Panc1 (cell line): ENCODE measurements around the gene POLDIP2. TPM values are rescaled to one million over a fixed set of nuclear protein-coding genes. Genes with fewer than 3 reads are reported as not detected.
A peak's percentile ranks its signal among the peaks of the same experiment; 100 is the strongest.

Source experiments
- ATAC-seq: fragments of 200-7000 bp; cut with Tn5 transposase; 2 replicates; pipeline ENCODE4 v1.9.1; 2020; ENCODE audit warnings: mild to moderate bottlenecking, moderate library complexity
- BruUV-seq: library from RNA; stranded (reverse); fragments of 400-500 nt; replicated peaks from 2 replicates; lab custom pipeline; 2021; lab: Mats Ljungman, UMichigan
- CTCF ChIA-PET: fragments of 300-600 bp; sonication (Branson Sonifier 250); formaldehyde crosslinking; loops from one replicate; lab custom pipeline; 2022; ENCODE audit warnings: antibody characterized with exemption; lab: Charles Lee
- POLR2A ChIA-PET: fragments of 300-600 bp; sonication (Branson Sonifier 250); formaldehyde crosslinking; loops from one replicate; lab custom pipeline; 2022; ENCODE audit warnings: antibody characterized with exemption; lab: Charles Lee
- DNase-seq: peaks from one replicate; pipeline ENCODE4 v3.0.0-alpha.2; 2010; ENCODE audit warnings: low read depth, low spot score
- H3K27ac ChIP-seq: 2 replicates; pipeline ENCODE4 v1.5.1; 2011; ENCODE audit warnings: mild to moderate bottlenecking, low read length, inconsistent platforms
- H3K27me3 ChIP-seq: fragments of 200-500 bp; sonication (Bioruptor generic); 2 replicates; pipeline ENCODE4 v1.6.0; 2014; ENCODE audit warnings: low read length, inconsistent platforms; ENCODE audit not compliant: control insufficient read depth, insufficient read depth
- H3K36me3 ChIP-seq: fragments of 200-500 bp; sonication (Bioruptor generic); 2 replicates; pipeline ENCODE4 v1.5.1; 2014; ENCODE audit warnings: inconsistent platforms, mild to moderate bottlenecking, low read length, moderate library complexity; ENCODE audit not compliant: control insufficient read depth, insufficient read depth
- H3K4me1 ChIP-seq: 2 replicates; pipeline ENCODE4 v1.5.1; 2011; ENCODE audit warnings: inconsistent platforms, mild to moderate bottlenecking, low read length, moderate library complexity; ENCODE audit not compliant: control insufficient read depth, insufficient read depth
- H3K4me3 ChIP-seq, 2 experiments: 2 replicates each; pipeline ENCODE4 v1.5.1; 2011 to 2012; ENCODE audit warnings: low read depth in 2 of 2, low read length in 2 of 2, mild to moderate bottlenecking in 2 of 2, inconsistent platforms in 1 of 2, moderate library complexity in 1 of 2
- H3K9me3 ChIP-seq: fragments of 200-500 bp; sonication (Bioruptor generic); 2 replicates; pipeline ENCODE4 v1.5.1; 2014; ENCODE audit warnings: low read depth, mild to moderate bottlenecking, inconsistent platforms, low read length, moderate library complexity; ENCODE audit not compliant: control insufficient read depth, insufficient read depth
- CTCF ChIP-seq: fragments of 450-650 bp; IDR thresholded peaks from 2 replicates; pipeline ENCODE4 v1.5.1; 2017; ENCODE audit warnings: mild to moderate bottlenecking
- POLR2AphosphoS5 ChIP-seq: IDR thresholded peaks from 2 replicates; pipeline ENCODE4 v1.6.1; 2012; ENCODE audit warnings: mild to moderate bottlenecking, low read depth, low read length, moderate library complexity
- SIN3A ChIP-seq: IDR thresholded peaks from 2 replicates; pipeline ENCODE4 v1.6.1; 2012; ENCODE audit warnings: low read depth, mild to moderate bottlenecking, low read length, moderate library complexity, borderline replicate concordance; ENCODE audit not compliant: insufficient read depth
- TCF7L2 ChIP-seq: IDR thresholded peaks from 2 replicates; pipeline ENCODE4 v1.6.1; 2011; ENCODE audit warnings: mild to moderate bottlenecking, low read depth, low read length, inconsistent platforms
- in situ Hi-C: cut with HindIII; loops from 2 replicates; pipeline ENCODE4 v1.10.0; 2016; ENCODE audit warnings: low sequenced_read_pairs, low pct_unique_long_range_greater_than_20kb
- intact Hi-C: fragments of 100-400 bp; cut with micrococcal nuclease; formaldehyde crosslinking; loops from one replicate; pipeline ENCODE4 v1.10.0; 2022; ENCODE audit not compliant: unreplicated experiment
- total RNA-seq: library from RNA; stranded (reverse); gene quantifications from one replicate; pipeline ENCODE4 v1.2.1, GENCODE V29; 2021; ENCODE audit not compliant: unreplicated experiment
- TF ChIP-seq, protein P1 (sequence below), 2 experiments: IDR thresholded peaks; 2 replicates each; pipeline ENCODE4 v1.6.1; 2011 to 2012; ENCODE audit warnings: low read depth in 2 of 2, control low read depth in 1 of 2, low read length in 1 of 2, mild to moderate bottlenecking in 1 of 2, moderate library complexity in 1 of 2; ENCODE audit not compliant: insufficient read depth in 1 of 2

POLDIP2 gene
- total RNA-seq, 1 experiment from 2014 or later, result 175 TPM

- in situ Hi-C loops, result no loop called here
Measured at GRCh38 chr17:28335201-28335958, 21.9 kb downstream of the POLDIP2 start, which contains the start of the genes IFT20 and TNFAIP1. Gene IFT20 (minus strand): TSS chr17:28335472. CDS start chr17:28331985, 3,487 bp downstream. Gene TNFAIP1 (plus strand): TSS chr17:28335761. CDS start chr17:28339522, 3,761 bp downstream.

GRCh38 chr17:28334666-28335200 lies 22.6 kb downstream of the POLDIP2 start:
- CTCF ChIA-PET, result interaction anchor here (0.5 to 1.5 kb wide), 2 partner anchors 102 to 110 kb away, joined by 5 to 8 read pairs; no protein-coding TSS in a partner anchor
- DNase-seq (no peak), ATAC-seq (peak; percentile 0; the same call in 1 of the 2 replicates)
- Histone ChIP-seq H3K9me3 (no peaks in the 10 kb centered on the region), H3K4me1 (peaks cover 27% of the 10 kb centered on the region), H3K27me3 (no peaks in the 10 kb centered on the region), H3K36me3 (no peaks in the 10 kb centered on the region; the same call in 1 of the 2 replicates), H3K27ac (peak overlapping the region; percentile 69), H3K4me3 (peak overlapping the region; percentile 87 to 95)
- POLR2A ChIA-PET, result interaction anchor here (0.6 to 2.0 kb wide), 7 partner anchors 9 to 78 kb away, joined by 3 to 11 read pairs (median 4); partner anchors contain the start of genes POLDIP2 and TMEM97
- in situ Hi-C loops (no loop called here), intact Hi-C loops (no loop called here)
- BruUV-seq, result no TSS peak
- TF ChIP-seq SIN3A (no peak), CTCF (no peak), POLR2AphosphoS5 (no peak)
- TF ChIP-seq, protein P1, sequence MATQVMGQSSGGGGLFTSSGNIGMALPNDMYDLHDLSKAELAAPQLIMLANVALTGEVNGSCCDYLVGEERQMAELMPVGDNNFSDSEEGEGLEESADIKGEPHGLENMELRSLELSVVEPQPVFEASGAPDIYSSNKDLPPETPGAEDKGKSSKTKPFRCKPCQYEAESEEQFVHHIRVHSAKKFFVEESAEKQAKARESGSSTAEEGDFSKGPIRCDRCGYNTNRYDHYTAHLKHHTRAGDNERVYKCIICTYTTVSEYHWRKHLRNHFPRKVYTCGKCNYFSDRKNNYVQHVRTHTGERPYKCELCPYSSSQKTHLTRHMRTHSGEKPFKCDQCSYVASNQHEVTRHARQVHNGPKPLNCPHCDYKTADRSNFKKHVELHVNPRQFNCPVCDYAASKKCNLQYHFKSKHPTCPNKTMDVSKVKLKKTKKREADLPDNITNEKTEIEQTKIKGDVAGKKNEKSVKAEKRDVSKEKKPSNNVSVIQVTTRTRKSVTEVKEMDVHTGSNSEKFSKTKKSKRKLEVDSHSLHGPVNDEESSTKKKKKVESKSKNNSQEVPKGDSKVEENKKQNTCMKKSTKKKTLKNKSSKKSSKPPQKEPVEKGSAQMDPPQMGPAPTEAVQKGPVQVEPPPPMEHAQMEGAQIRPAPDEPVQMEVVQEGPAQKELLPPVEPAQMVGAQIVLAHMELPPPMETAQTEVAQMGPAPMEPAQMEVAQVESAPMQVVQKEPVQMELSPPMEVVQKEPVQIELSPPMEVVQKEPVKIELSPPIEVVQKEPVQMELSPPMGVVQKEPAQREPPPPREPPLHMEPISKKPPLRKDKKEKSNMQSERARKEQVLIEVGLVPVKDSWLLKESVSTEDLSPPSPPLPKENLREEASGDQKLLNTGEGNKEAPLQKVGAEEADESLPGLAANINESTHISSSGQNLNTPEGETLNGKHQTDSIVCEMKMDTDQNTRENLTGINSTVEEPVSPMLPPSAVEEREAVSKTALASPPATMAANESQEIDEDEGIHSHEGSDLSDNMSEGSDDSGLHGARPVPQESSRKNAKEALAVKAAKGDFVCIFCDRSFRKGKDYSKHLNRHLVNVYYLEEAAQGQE (IDR thresholded peaks at IDR 0.05; ENCODE audit: insufficient read depth in 1 of 2, low read depth in 2 of 2, low read length in 1 of 2), result no peak

More at GRCh38 chr17:28335201-28335958, 21.9 kb downstream of the POLDIP2 start, which contains the start of the genes IFT20 and TNFAIP1:
- Histone ChIP-seq H3K4me3 (peak within 1 kb of the TSS; percentile 87 to 95), H3K36me3 (no peaks in the 10 kb centered on the region; the same call in 1 of the 2 replicates), H3K4me1 (peaks cover 27% of the 10 kb centered on the region), H3K27me3 (no peaks in the 10 kb centered on the region), H3K9me3 (no peaks in the 10 kb centered on the region), H3K27ac (peak within 1 kb of the TSS; percentile 94)
- POLR2A ChIA-PET, result interaction anchor here (0.6 to 2.0 kb wide), 10 partner anchors 10 to 412 kb away, joined by 3 to 11 read pairs (median 4); partner anchors contain the start of genes POLDIP2 and TMEM97
- DNase-seq, result peak; percentile 94
- ATAC-seq, result peak; percentile 98
- intact Hi-C loops, result no loop called here
- BruUV-seq, result no TSS peak
- TF ChIP-seq CTCF (no peak), TCF7L2 (0 out of 2 replicates have a peak, but pooled peaks have one; percentile 43), POLR2AphosphoS5 (peak; percentile 87), SIN3A (peak; percentile 97)
- TF ChIP-seq, protein P1 (IDR thresholded peaks at IDR 0.05; ENCODE audit: insufficient read depth in 1 of 2, low read depth in 2 of 2, low read length in 1 of 2), result 0 out of 4 replicates have a peak, but pooled peaks of 1 of the 2 experiments have one; percentile 38
- CTCF ChIA-PET, result interaction anchor here (0.9 to 1.5 kb wide), 3 partner anchors 11 to 102 kb away, joined by 4 to 5 read pairs (median 5); no protein-coding TSS in a partner anchor
